HG02884 (cell line): ENCODE data around the gene GARIN5B.

Experiments used
- ATAC-seq: cut with Tn5 transposase; IDR thresholded peaks from one replicate; pipeline ENCODE4 v1.9.1; 2021; ENCODE audit warnings: mild to moderate bottlenecking, moderate library complexity; ENCODE audit not compliant: unreplicated experiment

GARIN5B gene

GRCh38 chr19:55372316-55373081 lies 9.4 kb upstream of the GARIN5B start:
- no peak for ATAC-seq

- no peak for ATAC-seq
Measured at GRCh38 chr19:55370305-55370988, 7.4 kb upstream of the GARIN5B start, which contains the start of gene IL11. IL11 (minus strand) TSS chr19:55370463; CDS start chr19:55370310, 153 bp downstream.

GRCh38 chr19:55369653-55370304 lies 6.7 kb upstream of the GARIN5B start:
- no peak for ATAC-seq

DNA sequence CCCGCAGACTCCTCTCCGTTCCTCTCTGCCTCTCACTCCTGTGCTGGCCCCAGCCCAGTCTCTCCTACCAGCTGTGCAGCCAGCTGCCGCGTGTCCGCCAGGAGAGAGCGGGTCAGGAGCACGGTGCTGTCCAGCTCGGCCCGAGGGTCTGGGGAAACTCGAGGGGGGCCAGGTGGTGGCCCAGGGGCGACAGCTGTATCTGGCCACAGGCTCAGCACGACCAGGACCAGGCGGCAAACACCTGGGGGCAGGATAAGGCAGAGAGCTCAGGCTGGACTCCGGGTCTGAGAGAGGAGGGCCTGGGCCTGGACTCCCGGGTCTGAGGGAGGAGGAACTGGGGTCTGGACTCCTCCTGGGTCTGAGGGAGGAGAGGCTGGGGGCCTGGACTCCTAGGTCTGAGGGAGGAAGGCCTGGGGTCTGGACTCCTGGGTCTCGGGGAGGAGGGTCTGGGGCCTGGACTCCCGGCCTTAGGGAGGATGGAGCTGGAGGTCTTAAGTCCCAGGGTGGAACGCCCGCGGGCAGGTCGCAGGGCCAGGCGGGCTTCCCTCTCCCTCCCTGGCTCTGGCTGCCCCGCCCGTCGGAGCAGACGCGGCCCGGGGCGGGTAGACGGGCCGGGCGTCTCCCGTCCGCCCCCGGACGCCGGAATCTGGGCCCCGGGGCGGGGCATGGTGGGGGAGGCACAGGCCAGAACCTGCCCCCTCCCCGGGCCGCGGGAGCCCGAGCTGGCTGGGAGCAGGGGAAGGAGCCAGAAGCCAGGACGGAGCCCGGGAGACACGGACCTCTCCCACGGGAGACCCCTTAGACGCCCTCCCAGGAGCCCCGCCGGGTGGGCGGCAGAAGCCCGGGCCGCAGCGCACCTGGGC lies 5.9 kb upstream of the GARIN5B start:
- ATAC-seq = no peak

GRCh38 chr19:55368106-55368505 lies 5.0 kb upstream of the GARIN5B start:
- no peak for ATAC-seq

DNA sequence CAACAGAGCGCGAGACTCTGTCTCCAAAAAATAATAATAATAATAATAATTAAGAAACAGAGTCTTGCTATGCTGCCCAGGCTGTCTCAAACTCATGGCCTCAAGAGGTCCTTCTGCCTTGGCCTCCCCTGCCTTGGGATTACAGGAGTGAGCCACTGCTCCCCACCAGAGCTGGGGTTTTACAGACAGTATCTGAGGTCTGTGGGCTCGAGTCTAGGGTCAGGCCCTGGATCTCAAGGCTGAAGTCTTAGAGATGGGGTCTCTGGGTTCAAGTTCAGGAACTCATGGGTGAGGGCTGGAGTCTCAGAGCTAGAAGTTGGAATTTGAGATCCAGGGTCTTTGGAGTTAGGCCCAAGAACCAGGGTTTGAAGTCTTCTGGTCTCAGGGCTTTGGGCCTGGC lies 3.7 kb upstream of the GARIN5B start:
- no peak for ATAC-seq

DNA sequence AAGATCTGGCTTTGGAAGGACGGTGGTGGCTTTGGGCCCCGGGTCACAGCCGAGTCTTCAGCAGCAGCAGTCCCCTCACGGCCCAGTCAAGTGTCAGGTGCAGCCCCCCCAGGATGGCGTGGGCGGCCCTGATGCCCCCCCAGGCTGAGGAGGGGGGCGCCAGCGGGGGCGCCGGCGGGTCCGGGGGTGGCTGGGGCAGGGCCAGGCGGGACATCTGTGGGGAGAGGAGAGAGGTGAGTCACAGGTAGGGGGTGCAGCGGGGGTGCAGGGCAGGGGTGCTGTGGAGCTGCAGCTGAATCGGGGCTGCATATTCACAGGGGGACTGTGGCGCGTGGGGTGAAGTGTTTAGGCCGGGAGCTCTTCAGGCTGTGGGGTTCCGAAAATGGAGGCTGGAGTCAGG lies 2.9 kb upstream of the GARIN5B start:
- ATAC-seq = no peak

- ATAC-seq = no peak
Measured at GRCh38 chr19:55365245-55365644, 2.2 kb upstream of the GARIN5B start.

GRCh38 chr19:55362174-55362989 lies 678 bp downstream of the GARIN5B start:
- ATAC-seq = no peak

- ATAC-seq = no peak
Measured at GRCh38 chr19:55360902-55361301, 2.2 kb downstream of the GARIN5B start.

GRCh38 chr19:55358943-55359908 lies 3.8 kb downstream of the GARIN5B start:
- ATAC-seq = no peak

- ATAC-seq = no peak
Measured at GRCh38 chr19:55358493-55358892, 4.6 kb downstream of the GARIN5B start.

GRCh38 chr19:55355213-55355821 lies 7.7 kb downstream of the GARIN5B start:
- no peak for ATAC-seq

DNA sequence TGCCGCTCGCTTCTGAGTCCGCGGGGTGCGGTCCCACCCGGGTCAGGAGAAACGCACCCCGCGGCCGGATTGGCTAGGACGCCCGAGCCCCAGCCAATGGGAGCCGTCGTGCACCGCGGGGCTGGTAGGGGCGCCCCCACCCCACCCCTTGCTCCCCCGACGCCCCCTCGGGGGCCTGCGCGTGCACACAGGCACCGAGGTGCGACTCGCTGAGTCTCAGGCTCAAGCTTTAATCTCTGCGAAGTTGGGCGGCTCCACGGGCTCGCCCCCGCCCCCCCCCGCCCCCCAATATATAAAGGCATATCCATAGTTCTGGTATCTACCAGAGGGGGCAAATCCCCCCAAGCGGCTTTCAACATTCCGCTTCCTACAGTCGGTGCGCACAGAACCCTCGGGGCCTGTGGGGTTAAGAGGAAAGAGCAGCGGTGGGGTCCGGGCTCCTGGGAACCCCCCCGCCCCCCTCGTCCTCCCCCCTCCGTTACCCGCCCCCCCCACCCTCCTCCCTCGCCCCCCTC lies 8.3 kb downstream of the GARIN5B start, which contains the start of gene COX6B2:
Gene COX6B2, minus strand, starts transcription at position 22 of the 515 bp plus-strand sequence. CDS start 198 bp downstream, outside the sequence.
- no peak for ATAC-seq

DNA sequence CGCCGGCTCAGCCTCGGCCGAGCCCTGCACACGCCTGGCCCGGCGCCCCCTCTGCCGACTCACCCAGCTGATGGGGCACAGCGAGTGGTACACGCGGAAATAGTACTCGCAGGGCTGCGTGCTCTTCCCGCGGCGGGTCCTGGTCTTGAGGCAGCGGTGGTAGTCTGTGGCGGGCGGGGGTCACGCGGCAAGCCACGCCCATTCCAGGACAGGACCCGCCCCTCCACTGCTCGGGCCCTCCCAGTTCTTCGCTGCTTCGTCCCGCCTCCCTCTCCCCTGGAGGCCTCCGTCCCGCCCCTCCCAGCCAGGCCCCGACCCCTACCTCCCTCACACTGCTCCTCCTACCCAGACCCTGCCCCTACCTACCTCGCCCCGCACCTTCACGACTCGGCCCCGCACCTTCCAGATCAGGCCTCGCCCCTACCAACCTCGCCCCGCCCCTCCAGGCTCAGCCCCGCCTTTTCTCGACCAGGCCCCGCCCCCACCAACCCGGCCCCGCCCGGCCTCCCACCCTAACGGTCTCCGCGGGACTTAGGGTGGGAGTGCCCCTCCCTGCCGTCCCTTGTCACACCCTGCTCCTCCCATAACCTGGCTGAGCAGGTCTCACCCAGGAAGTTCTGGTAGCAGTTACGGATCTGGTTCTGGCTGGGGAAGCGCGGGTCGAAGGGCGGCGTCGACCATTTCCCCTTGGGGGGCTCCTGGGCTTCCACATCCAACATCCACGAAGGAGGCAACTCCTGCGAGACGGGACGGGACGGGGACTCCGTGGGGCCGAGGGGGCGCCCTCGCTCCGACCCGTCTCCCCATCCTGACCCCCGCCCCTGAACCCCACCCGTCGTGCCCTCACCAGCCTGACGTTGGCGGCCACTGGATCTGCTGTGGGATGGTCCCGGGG lies 9.0 kb downstream of the GARIN5B start:
- no peak for ATAC-seq

- no peak for ATAC-seq
Measured at GRCh38 chr19:55353356-55353802, 9.7 kb downstream of the GARIN5B start.

DNA sequence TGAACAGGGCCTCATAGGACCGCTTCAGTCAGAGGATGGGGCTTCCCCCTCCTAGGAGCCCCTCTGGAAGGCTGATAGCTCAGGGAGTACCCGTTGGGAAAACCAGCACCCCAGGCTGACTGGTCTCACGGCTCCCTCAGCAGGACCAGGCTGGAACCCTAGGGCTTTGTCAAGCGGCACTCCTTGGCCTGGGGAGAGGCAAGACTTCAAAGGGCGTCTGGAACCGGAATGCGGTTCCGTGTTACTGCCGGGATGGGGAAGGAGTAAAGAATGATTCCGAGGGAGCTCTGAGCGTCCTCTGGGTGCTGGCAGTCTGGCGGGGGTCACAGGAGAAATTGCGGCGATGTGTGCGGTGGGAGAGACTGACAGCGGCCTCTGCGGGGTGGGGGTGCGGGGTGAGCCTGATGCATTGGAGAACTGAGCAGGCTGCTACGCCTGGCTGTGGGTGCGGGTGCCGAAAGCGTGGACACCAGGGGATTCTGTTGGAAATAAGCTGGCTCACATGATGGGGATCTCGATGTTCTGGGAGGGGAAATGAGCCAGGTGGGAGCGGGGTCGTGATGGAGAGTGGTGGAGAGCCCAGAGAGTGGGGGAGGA lies 10.4 kb downstream of the GARIN5B start:
- no peak for ATAC-seq
